H1 (cell line): ENCODE measurements around the gene IL24. TPM values are rescaled to one million over a fixed set of nuclear protein-coding genes. Genes with fewer than 3 reads are reported as not detected.

Experiments used
- CTCF ChIA-PET: fragments of 300-600 bp; sonication (Branson Sonifier 250); formaldehyde crosslinking; loops from one replicate; lab custom pipeline; 2021; ENCODE audit not compliant: partially characterized antibody; lab: Charles Lee
- POLR2A ChIA-PET: fragments of 300-600 bp; sonication (Branson Sonifier 250); formaldehyde crosslinking; loops from one replicate; lab custom pipeline; 2021; ENCODE audit warnings: inconsistent platforms; ENCODE audit not compliant: partially characterized antibody; lab: Charles Lee
- DNase-seq, 2 experiments: peaks; one replicate each; pipeline versions ENCODE4 v3.0.0 to v3.0.0-alpha.2; 2010 to 2022; ENCODE audit warnings: low spot score in 2 of 2, low read depth in 1 of 2, mixed read lengths in 1 of 2
- FAIRE-seq: peaks from 2 replicates; lab custom pipeline; 2011; peaks lifted over from hg19 to GRCh38; lab: Jason Lieb, UNC
- H2AFZ ChIP-seq: 2 replicates; pipeline ENCODE4 v1.8.1; 2012; ENCODE audit warnings: low read length, inconsistent platforms
- H2AK5ac ChIP-seq: 2 replicates; pipeline ENCODE4 v1.6.1; 2013; ENCODE audit warnings: low read depth, low read length
- H2BK120ac ChIP-seq: replicated peaks from 2 replicates; pipeline ENCODE3; 2013; ENCODE audit warnings: low read depth, low read length, inconsistent platforms
- H2BK12ac ChIP-seq: 2 replicates; pipeline ENCODE4 v1.6.1; 2013; ENCODE audit warnings: low read depth, low read length
- H2BK15ac ChIP-seq: 2 replicates; pipeline ENCODE4 v1.6.1; 2013; ENCODE audit warnings: low read length
- H2BK20ac ChIP-seq: 2 replicates; pipeline ENCODE4 v1.6.1; 2013; ENCODE audit warnings: low read length
- H2BK5ac ChIP-seq: 2 replicates; pipeline ENCODE4 v1.6.1; 2013; ENCODE audit warnings: low read depth, low read length
- H3K14ac ChIP-seq: 2 replicates; pipeline ENCODE4 v1.6.1; 2013; ENCODE audit warnings: inconsistent platforms; ENCODE audit not compliant: insufficient read length
- H3K18ac ChIP-seq: 2 replicates; pipeline ENCODE4 v1.6.1; 2013; ENCODE audit warnings: low read length; ENCODE audit errors: extremely low read depth
- H3K23ac ChIP-seq: 2 replicates; pipeline ENCODE4 v1.6.1; 2013; ENCODE audit warnings: inconsistent platforms; ENCODE audit not compliant: insufficient read length
- H3K23me2 ChIP-seq: 2 replicates; pipeline ENCODE4 v1.6.1; 2013; ENCODE audit warnings: low read depth, low read length
- H3K27ac ChIP-seq: 2 replicates; pipeline ENCODE4 v1.6.1; 2011; ENCODE audit warnings: low read depth, low read length, inconsistent platforms
- H3K27me3 ChIP-seq, 4 experiments: replicated peaks in 1 of 4; 1 replicate in 1 of 4; 2 replicates in 3 of 4; pipeline versions ENCODE4 v1.6.1 to v1.8.1; 2011 to 2013; ENCODE audit warnings: low read length in 3 of 4, mild to moderate bottlenecking in 3 of 4, inconsistent platforms in 2 of 4, mixed read lengths in 2 of 4, moderate library complexity in 1 of 4; ENCODE audit not compliant: control insufficient read depth in 3 of 4, insufficient read depth in 3 of 4; ENCODE audit errors: extremely low read depth in 1 of 4
- H3K36me3 ChIP-seq, 4 experiments: 2 replicates each; pipeline versions ENCODE4 v1.6.1 to v1.8.1; 2011 to 2013; ENCODE audit warnings: mild to moderate bottlenecking in 4 of 4, low read length in 3 of 4, moderate library complexity in 2 of 4, control low read depth in 1 of 4, inconsistent platforms in 1 of 4; ENCODE audit not compliant: insufficient read depth in 4 of 4, control insufficient read depth in 2 of 4
- H3K4ac ChIP-seq: replicated peaks from 2 replicates; pipeline ENCODE3; 2013; ENCODE audit warnings: low read length, low read depth, mixed read lengths, inconsistent platforms; ENCODE audit not compliant: insufficient read length
- H3K4me1 ChIP-seq, 4 experiments: replicated peaks in 1 of 4; 1 replicate in 1 of 4; 2 replicates in 3 of 4; pipeline versions ENCODE4 v1.6.1 to v1.8.1; 2011 to 2013; ENCODE audit warnings: low read length in 3 of 4, inconsistent platforms in 2 of 4, mixed read lengths in 1 of 4; ENCODE audit not compliant: insufficient read depth in 4 of 4, control insufficient read depth in 3 of 4
- H3K4me2 ChIP-seq, 2 experiments: 2 replicates each; pipeline versions ENCODE4 v1.6.1 to v1.8.1; 2011 to 2013; ENCODE audit warnings: low read depth in 2 of 2, low read length in 2 of 2, control low read depth in 1 of 2, inconsistent platforms in 1 of 2, mild to moderate bottlenecking in 1 of 2; ENCODE audit not compliant: insufficient read depth in 1 of 2
- H3K4me3 ChIP-seq, 4 experiments: fragments of 200-600, 300-600 bp in 1 of 4; sonication (generic), shearing (Covaris generic), sonication (Bioruptor Twin) in 1 of 4; 2 replicates each; pipeline versions ENCODE4 v1.5.1 to v1.8.1; 2011 to 2016; ENCODE audit warnings: low read length in 4 of 4, low read depth in 3 of 4, control low read depth in 2 of 4, inconsistent platforms in 2 of 4, mild to moderate bottlenecking in 2 of 4, mixed read lengths in 1 of 4, moderate library complexity in 1 of 4; ENCODE audit not compliant: insufficient read depth in 2 of 4; ENCODE audit errors: extremely low read depth in 1 of 4
- H3K56ac ChIP-seq: replicated peaks from 2 replicates; pipeline ENCODE3; 2013; ENCODE audit warnings: low read depth, mild to moderate bottlenecking, mixed read lengths, low read length, inconsistent platforms; ENCODE audit not compliant: insufficient read length
- H3K79me1 ChIP-seq: 2 replicates; pipeline ENCODE4 v1.6.1; 2013; ENCODE audit warnings: low read depth, low read length, control low read depth
- H3K79me2 ChIP-seq, 2 experiments: 2 replicates each; pipeline versions ENCODE4 v1.6.1 to v1.8.1; 2012 to 2013; ENCODE audit warnings: low read length in 2 of 2, mild to moderate bottlenecking in 2 of 2, inconsistent platforms in 1 of 2; ENCODE audit not compliant: insufficient read depth in 2 of 2, control insufficient read depth in 1 of 2
- H3K9ac ChIP-seq, 4 experiments: replicated peaks in 1 of 4; 1 replicate in 1 of 4; 2 replicates in 3 of 4; pipeline versions ENCODE4 v1.6.1 to v1.8.1; 2011 to 2013; ENCODE audit warnings: low read depth in 3 of 4, low read length in 3 of 4, control low read depth in 2 of 4, mild to moderate bottlenecking in 2 of 4, moderate library complexity in 2 of 4, inconsistent platforms in 1 of 4; ENCODE audit errors: extremely low read depth in 1 of 4
- H3K9me3 ChIP-seq, 2 experiments: 2 replicates each; pipeline versions ENCODE4 v1.6.1 to v1.8.1; 2012 to 2013; ENCODE audit warnings: mild to moderate bottlenecking in 2 of 2, moderate library complexity in 2 of 2, control low read depth in 1 of 2, inconsistent platforms in 1 of 2, low read depth in 1 of 2, low read length in 1 of 2, mixed read lengths in 1 of 2; ENCODE audit not compliant: insufficient read depth in 2 of 2
- H4K20me1 ChIP-seq, 2 experiments: replicated peaks in 1 of 2; 2 replicates each; pipeline versions ENCODE3 to v1.8.1; 2011 to 2013; ENCODE audit warnings: inconsistent platforms in 2 of 2, low read length in 2 of 2, mild to moderate bottlenecking in 1 of 2; ENCODE audit not compliant: insufficient read depth in 2 of 2, control insufficient read depth in 1 of 2
- H4K5ac ChIP-seq: 2 replicates; pipeline ENCODE4 v1.6.1; 2013; ENCODE audit warnings: low read length, low read depth, mixed read lengths, inconsistent platforms; ENCODE audit not compliant: insufficient read length
- H4K8ac ChIP-seq: 2 replicates; pipeline ENCODE4 v1.8.0; 2013; ENCODE audit warnings: mild to moderate bottlenecking, moderate library complexity, low read length, inconsistent platforms; ENCODE audit not compliant: insufficient read depth; ENCODE audit errors: extremely low read depth
- H4K91ac ChIP-seq: replicated peaks from 2 replicates; pipeline ENCODE3; 2013; ENCODE audit warnings: low read length, mixed read lengths, inconsistent platforms; ENCODE audit not compliant: insufficient read length
- CEBPB ChIP-seq: IDR thresholded peaks from 2 replicates; pipeline ENCODE4 v1.6.1; 2012; ENCODE audit warnings: low read depth, low read length
- CTCF ChIP-seq, 3 experiments: IDR thresholded peaks; 1 replicate in 2 of 3; 2 replicates in 1 of 3; pipeline versions ENCODE4 v1.5.1 to v1.6.1; 2011; ENCODE audit warnings: low read length in 3 of 3, mild to moderate bottlenecking in 3 of 3, inconsistent platforms in 2 of 3, low read depth in 1 of 3, moderate library complexity in 1 of 3; ENCODE audit not compliant: insufficient read depth in 1 of 3; ENCODE audit errors: control extremely low read depth in 1 of 3
- KDM5A ChIP-seq: fragments of 200-600 bp; IDR thresholded peaks from 2 replicates; pipeline ENCODE4 v1.7.1; 2012; ENCODE audit warnings: mild to moderate bottlenecking, low read length, inconsistent platforms, mixed read lengths
- SP2 ChIP-seq: IDR thresholded peaks from 2 replicates; pipeline ENCODE4 v1.6.1; 2012; ENCODE audit warnings: mild to moderate bottlenecking, low read length, inconsistent platforms
- polyA plus RNA-seq, 7 experiments: library from polyadenylated mRNA; depleted of rRNA in 3 of 7; stranded (reverse) in 5 of 7; unstranded in 2 of 7; fragments of >200 nt in 5 of 7; fragments of 200-250 nt in 2 of 7; gene quantifications; 1 replicate in 5 of 7; 2 replicates in 1 of 7; 4 replicates in 1 of 7; pipeline versions ENCODE4 v1.2.1 to v1.2.3, GENCODE V29; 2011 to 2013; ENCODE audit warnings: missing spikeins in 2 of 7, mixed read lengths in 2 of 7
- total RNA-seq: library from RNA; stranded (reverse); fragmentation: NEBNext Ultra II Directional; extraction: Animal tissue kit (Norgen Biotek cat#: 25700); gene quantifications from 2 replicates; pipeline ENCODE4 v1.2.1, GENCODE V29; 2021

IL24 gene
- total and polyA plus RNA-seq, 2 of the 8 experiments (the other 6 are each of a cell fraction or from before 2014, with no cell fraction given), result not detected

GRCh38 chr1:206878456-206878855, 18.8 kb upstream of the IL24 start:
- Histone ChIP-seq H3K4ac (no peak overlapping the region), H4K91ac (no peak overlapping the region), H2BK20ac (no peak overlapping the region), H4K8ac (no peak overlapping the region), H3K4me2 (no peak overlapping the region), H2BK120ac (no peak overlapping the region), H3K9me3 (peaks cover 3 to 20% of the 10 kb centered on the region in 2 experiments), H3K79me1 (no peaks in the 10 kb centered on the region), H2AK5ac (no peak overlapping the region), H3K36me3 (no peaks in the 10 kb centered on the region), H3K79me2 (no peaks in the 10 kb centered on the region), H3K9ac (no peak overlapping the region), H3K56ac (no peak overlapping the region), H3K4me3 (no peak overlapping the region), H3K23me2 (no peaks in the 10 kb centered on the region), H2AFZ (no peak overlapping the region), H3K27me3 (no peaks in the 10 kb centered on the region), H4K20me1 (no peaks in the 10 kb centered on the region), H2BK12ac (no peak overlapping the region), H2BK15ac (no peak overlapping the region), H4K5ac (no peak overlapping the region), H3K14ac (no peak overlapping the region), H3K18ac (no peak overlapping the region), H3K4me1 (no peaks in the 10 kb centered on the region), H2BK5ac (no peak overlapping the region), H3K27ac (no peak overlapping the region), H3K23ac (no peak overlapping the region)
- DNase-seq, result no peak
- CTCF ChIA-PET, result interaction anchor here (0.6 to 2.2 kb wide), 18 partner anchors 9 to 119 kb away, joined by 3 to 11 read pairs (median 4); partner anchors contain the start of gene IL20
- FAIRE-seq, result no peak
- TF ChIP-seq SP2 (no peak), CEBPB (no peak), CTCF (IDR thresholded peaks at IDR 0.05; ENCODE audit: control extremely low read depth in 1 of 3, insufficient read depth in 1 of 3, low read depth in 1 of 3, low read length in 3 of 3) (peak in 1 of 3 experiments; percentile 30; a peak in 1 of 4 replicates), KDM5A (peak; percentile 52; the same call in 1 of the 2 replicates)
- POLR2A ChIA-PET, result no interaction called here
